Measurements from ENCODE around the gene USP48.

The USP48 gene

DNA sequence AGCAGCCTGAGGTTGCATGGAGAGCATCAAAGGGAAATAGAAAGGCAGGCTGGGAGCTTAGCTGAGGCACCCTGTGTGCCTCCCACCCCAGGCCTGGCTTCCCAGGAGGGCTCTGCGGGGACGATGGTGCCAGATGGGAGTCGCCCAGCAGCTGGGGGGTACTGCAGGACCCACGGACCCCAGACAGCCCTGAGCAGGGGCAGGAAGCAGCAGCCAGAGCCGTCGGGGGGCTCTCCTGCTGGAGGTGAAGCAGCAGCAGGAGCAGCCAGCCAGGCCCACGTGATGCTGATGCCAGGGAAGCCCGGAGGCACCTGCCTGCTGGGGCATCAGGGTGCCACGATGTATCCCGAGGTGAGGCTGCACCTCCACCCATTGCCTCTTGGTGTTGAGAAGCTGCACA, 134.2 kb downstream of the USP48 start:
- peaks cover 44% of the 10 kb centered on the region for H3K27me3 ChIP-seq (replicated peaks; ENCODE audit: insufficient read depth, low read length)
- H2AFZ ChIP-seq (ENCODE audit: low read length): no peak overlapping the region
- H3K36me3 ChIP-seq (replicated peaks; ENCODE audit: insufficient read depth, low read length): no peaks in the 10 kb centered on the region
- H3F3A ChIP-seq (ENCODE audit: insufficient read depth, low read length): no peaks in the 10 kb centered on the region
- TF ChIP-seq EZH2phosphoT487 (IDR thresholded peaks at IDR 0.05; ENCODE audit: low read length) (no peak), EZH2 (optimal IDR thresholded peaks at IDR 0.05; ENCODE audit: low read depth, low read length) (no peak)
- TF ChIP-seq, protein P1, sequence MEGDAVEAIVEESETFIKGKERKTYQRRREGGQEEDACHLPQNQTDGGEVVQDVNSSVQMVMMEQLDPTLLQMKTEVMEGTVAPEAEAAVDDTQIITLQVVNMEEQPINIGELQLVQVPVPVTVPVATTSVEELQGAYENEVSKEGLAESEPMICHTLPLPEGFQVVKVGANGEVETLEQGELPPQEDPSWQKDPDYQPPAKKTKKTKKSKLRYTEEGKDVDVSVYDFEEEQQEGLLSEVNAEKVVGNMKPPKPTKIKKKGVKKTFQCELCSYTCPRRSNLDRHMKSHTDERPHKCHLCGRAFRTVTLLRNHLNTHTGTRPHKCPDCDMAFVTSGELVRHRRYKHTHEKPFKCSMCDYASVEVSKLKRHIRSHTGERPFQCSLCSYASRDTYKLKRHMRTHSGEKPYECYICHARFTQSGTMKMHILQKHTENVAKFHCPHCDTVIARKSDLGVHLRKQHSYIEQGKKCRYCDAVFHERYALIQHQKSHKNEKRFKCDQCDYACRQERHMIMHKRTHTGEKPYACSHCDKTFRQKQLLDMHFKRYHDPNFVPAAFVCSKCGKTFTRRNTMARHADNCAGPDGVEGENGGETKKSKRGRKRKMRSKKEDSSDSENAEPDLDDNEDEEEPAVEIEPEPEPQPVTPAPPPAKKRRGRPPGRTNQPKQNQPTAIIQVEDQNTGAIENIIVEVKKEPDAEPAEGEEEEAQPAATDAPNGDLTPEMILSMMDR (IDR thresholded peaks at IDR 0.05; ENCODE audit: low read length): no peak
- no peak overlapping the region for H3K27ac ChIP-seq (ENCODE audit: low read length)
- no peaks in the 10 kb centered on the region for H4K20me1 ChIP-seq (ENCODE audit: insufficient read depth, low read length)
- no peaks in the 10 kb centered on the region for H3K4me1 ChIP-seq (ENCODE audit: low read length)
- no peaks in the 10 kb centered on the region for H3K9me3 ChIP-seq (replicated peaks; ENCODE audit: insufficient read depth, low read length)
- no peaks in the 10 kb centered on the region for H3K79me2 ChIP-seq (ENCODE audit: low read length)
- no peak for DNase-seq
- H3K4me3 ChIP-seq (ENCODE audit: low read length): no peak overlapping the region
- no peaks in the 10 kb centered on the region for H3K9me2 ChIP-seq (replicated peaks; ENCODE audit: insufficient read depth, low read length)
- H3K9ac ChIP-seq (ENCODE audit: low read length): no peak overlapping the region
- H3K4me2 ChIP-seq (ENCODE audit: low read depth, low read length): no peak overlapping the region

DNA sequence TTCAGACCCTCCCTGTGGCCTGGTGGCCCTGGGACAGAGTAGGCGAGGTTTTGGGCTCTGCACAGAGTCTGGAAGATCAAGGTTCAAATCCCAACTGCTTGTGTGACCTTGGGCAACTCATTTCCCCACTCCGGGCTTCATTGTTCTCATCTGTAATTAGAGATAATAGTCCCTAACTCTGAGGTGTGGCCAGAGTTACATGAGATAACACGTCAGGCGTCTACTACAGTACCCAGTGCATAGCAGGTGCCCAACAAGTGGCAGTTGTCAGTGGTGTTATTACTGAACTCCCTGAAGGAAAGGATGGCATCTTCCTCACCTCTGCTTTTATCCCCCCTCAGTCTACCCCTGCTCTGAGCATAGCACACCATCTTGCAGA, 134.6 kb downstream of the USP48 start:
- H3K4me2 ChIP-seq (ENCODE audit: low read depth, low read length): 0 out of 2 replicates have a peak overlapping the region, but pooled peaks have one; percentile 26

DNA sequence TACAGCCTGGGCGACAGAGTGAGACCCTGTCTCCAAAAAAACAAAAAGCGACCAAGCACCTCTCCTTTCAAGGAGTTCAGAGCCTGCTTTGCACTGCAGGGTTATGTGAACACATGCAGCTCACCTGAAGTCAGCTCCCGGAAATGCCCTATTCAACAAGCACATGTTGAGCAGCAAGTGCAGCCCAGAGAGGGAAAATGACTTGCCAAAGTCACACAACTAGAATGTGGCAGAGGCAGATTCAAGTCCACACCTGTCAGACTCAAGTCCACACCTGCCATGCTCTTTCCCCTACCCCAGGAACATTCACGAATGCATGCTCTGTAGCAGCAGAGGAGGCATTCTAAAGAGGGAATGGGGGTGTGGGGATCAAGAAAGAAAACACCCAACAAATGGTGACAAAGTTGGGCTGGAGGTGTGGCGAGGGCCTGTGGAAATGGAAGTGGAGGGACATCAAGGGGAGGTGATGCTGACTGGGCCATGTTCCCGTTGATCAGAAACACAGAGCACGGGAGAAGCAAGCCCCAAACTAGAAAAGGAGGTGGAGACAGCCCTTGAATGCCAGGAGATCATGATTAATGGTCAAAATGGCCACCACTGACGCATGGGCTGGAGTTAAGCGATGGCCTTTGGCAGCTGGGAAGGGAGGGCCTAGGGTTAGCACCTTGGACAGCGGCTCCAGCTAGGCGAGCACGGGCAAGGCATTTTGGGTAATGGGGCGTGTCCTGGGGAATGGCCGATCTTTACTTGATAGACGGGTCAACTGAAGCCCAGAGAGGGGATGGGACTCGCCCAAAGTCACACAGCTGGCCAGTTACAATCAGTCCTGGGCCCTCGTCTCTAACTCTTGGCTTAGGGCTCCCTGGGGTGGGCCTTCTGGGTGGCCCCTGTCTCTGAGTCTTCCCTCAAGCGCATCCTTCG, 135.3 kb downstream of the USP48 start:
- H3K27ac ChIP-seq (ENCODE audit: low read length): no peak overlapping the region
- no peak overlapping the region for H2AFZ ChIP-seq (ENCODE audit: low read length)
- H3K79me2 ChIP-seq (ENCODE audit: low read length): no peaks in the 10 kb centered on the region
- no peaks in the 10 kb centered on the region for H3K4me1 ChIP-seq (ENCODE audit: low read length)
- no peaks in the 10 kb centered on the region for H3K9me2 ChIP-seq (replicated peaks; ENCODE audit: insufficient read depth, low read length)
- TF ChIP-seq EZH2phosphoT487 (IDR thresholded peaks at IDR 0.05; ENCODE audit: low read length): no peak
- no peak for TF ChIP-seq EZH2 (optimal IDR thresholded peaks at IDR 0.05; ENCODE audit: low read depth, low read length)
- TF ChIP-seq, protein P1 (IDR thresholded peaks at IDR 0.05; ENCODE audit: low read length): no peak
- H4K20me1 ChIP-seq (ENCODE audit: insufficient read depth, low read length): no peaks in the 10 kb centered on the region
- peak; percentile 57 for DNase-seq
- H3K27me3 ChIP-seq (replicated peaks; ENCODE audit: insufficient read depth, low read length): peaks cover 41% of the 10 kb centered on the region
- H3K36me3 ChIP-seq (replicated peaks; ENCODE audit: insufficient read depth, low read length): no peaks in the 10 kb centered on the region
- H3K4me3 ChIP-seq (ENCODE audit: low read length): no peak overlapping the region
- H3K9me3 ChIP-seq (replicated peaks; ENCODE audit: insufficient read depth, low read length): no peaks in the 10 kb centered on the region
- H3F3A ChIP-seq (ENCODE audit: insufficient read depth, low read length): no peaks in the 10 kb centered on the region
- no peak overlapping the region for H3K9ac ChIP-seq (ENCODE audit: low read length)
- 0 out of 2 replicates have a peak overlapping the region, but pooled peaks have one; percentile 26 for H3K4me2 ChIP-seq (ENCODE audit: low read depth, low read length)

More for the DNA sequence above, 134.6 kb downstream of the USP48 start:
- DNase-seq: no peak
- Histone ChIP-seq H3K79me2 (ENCODE audit: low read length) (no peaks in the 10 kb centered on the region), H3K4me3 (ENCODE audit: low read length) (no peak overlapping the region), H3F3A (ENCODE audit: insufficient read depth, low read length) (no peaks in the 10 kb centered on the region), H2AFZ (ENCODE audit: low read length) (no peak overlapping the region), H4K20me1 (ENCODE audit: insufficient read depth, low read length) (no peaks in the 10 kb centered on the region), H3K27ac (ENCODE audit: low read length) (no peak overlapping the region), H3K36me3 (replicated peaks; ENCODE audit: insufficient read depth, low read length) (no peaks in the 10 kb centered on the region), H3K9ac (ENCODE audit: low read length) (no peak overlapping the region), H3K4me1 (ENCODE audit: low read length) (no peaks in the 10 kb centered on the region), H3K9me3 (replicated peaks; ENCODE audit: insufficient read depth, low read length) (no peaks in the 10 kb centered on the region), H3K9me2 (replicated peaks; ENCODE audit: insufficient read depth, low read length) (no peaks in the 10 kb centered on the region), H3K27me3 (replicated peaks; ENCODE audit: insufficient read depth, low read length) (peaks cover 47% of the 10 kb centered on the region)
- TF ChIP-seq EZH2phosphoT487 (IDR thresholded peaks at IDR 0.05; ENCODE audit: low read length) (no peak), EZH2 (optimal IDR thresholded peaks at IDR 0.05; ENCODE audit: low read depth, low read length) (no peak)
- TF ChIP-seq, protein P1 (IDR thresholded peaks at IDR 0.05; ENCODE audit: low read length): no peak
